MCF 10A (cell line): ENCODE results near the gene POU4F3. TPM values are rescaled to one million over a fixed set of nuclear protein-coding genes. Genes with fewer than 3 reads are reported as not detected.

Experiments
- BruUV-seq: library from RNA; stranded (reverse); fragments of 400-500 nt; replicated peaks from 2 replicates; lab custom pipeline; 2021; lab: Mats Ljungman, UMichigan
- CTCF ChIA-PET: fragments of 300-600 bp; sonication (Branson Sonifier 250); formaldehyde crosslinking; extraction: SDS; loops from one replicate; lab custom pipeline; 2021; ENCODE audit warnings: antibody characterized with exemption, inconsistent platforms; lab: Yijun Ruan, JAX
- POLR2A ChIA-PET: fragments of 300-600, 350-650 bp; sonication (Branson Sonifier 250); formaldehyde crosslinking; extraction: SDS; loops from one replicate; lab custom pipeline; 2020; ENCODE audit warnings: antibody characterized with exemption, inconsistent platforms; lab: Yijun Ruan, JAX
- DNase-seq: peaks from one replicate; pipeline ENCODE4 v3.0.0-alpha.2; 2018; ENCODE audit not compliant: unreplicated experiment
- H3K27ac Mint-ChIP-seq: one replicate; pipeline ENCODE4 v1.8.0; 2022; ENCODE audit warnings: mild to moderate bottlenecking, low read depth, mixed read lengths; ENCODE audit not compliant: unreplicated experiment
- H3K27me3 Mint-ChIP-seq: one replicate; pipeline ENCODE4 v1.8.0; 2022; ENCODE audit warnings: mixed read lengths; ENCODE audit not compliant: insufficient read depth, unreplicated experiment
- H3K36me3 Mint-ChIP-seq: one replicate; pipeline ENCODE4 v1.8.0; 2022; ENCODE audit warnings: mild to moderate bottlenecking, moderate library complexity, mixed read lengths; ENCODE audit not compliant: insufficient read depth, unreplicated experiment
- H3K4me1 Mint-ChIP-seq: one replicate; pipeline ENCODE4 v1.8.0; 2022; ENCODE audit warnings: mixed read lengths; ENCODE audit not compliant: insufficient read depth, unreplicated experiment
- H3K4me3 Mint-ChIP-seq: one replicate; pipeline ENCODE4 v1.8.0; 2022; ENCODE audit warnings: mild to moderate bottlenecking, moderate library complexity, mixed read lengths; ENCODE audit not compliant: unreplicated experiment
- H3K9me3 Mint-ChIP-seq: one replicate; pipeline ENCODE4 v1.8.0; 2022; ENCODE audit warnings: mixed read lengths; ENCODE audit not compliant: unreplicated experiment
- intact Hi-C: fragments of 100-400 bp; cut with micrococcal nuclease; formaldehyde crosslinking; loops from 2 replicates; pipeline ENCODE4 v1.14.1; 2022
- total RNA-seq: library from RNA; stranded (reverse); gene quantifications from 2 replicates; pipeline ENCODE4 v1.2.3, GENCODE V29; 2022
- TF ChIP-seq, protein P1 (sequence below): fragments of 200-600 bp; IDR thresholded peaks from one replicate; pipeline ENCODE4 v1.8.0; 2022; ENCODE audit warnings: antibody characterized with exemption, mild to moderate bottlenecking; ENCODE audit not compliant: unreplicated experiment

The POU4F3 gene
- total RNA-seq, 1 experiment from 2014 or later = 0.16 TPM

DNA sequence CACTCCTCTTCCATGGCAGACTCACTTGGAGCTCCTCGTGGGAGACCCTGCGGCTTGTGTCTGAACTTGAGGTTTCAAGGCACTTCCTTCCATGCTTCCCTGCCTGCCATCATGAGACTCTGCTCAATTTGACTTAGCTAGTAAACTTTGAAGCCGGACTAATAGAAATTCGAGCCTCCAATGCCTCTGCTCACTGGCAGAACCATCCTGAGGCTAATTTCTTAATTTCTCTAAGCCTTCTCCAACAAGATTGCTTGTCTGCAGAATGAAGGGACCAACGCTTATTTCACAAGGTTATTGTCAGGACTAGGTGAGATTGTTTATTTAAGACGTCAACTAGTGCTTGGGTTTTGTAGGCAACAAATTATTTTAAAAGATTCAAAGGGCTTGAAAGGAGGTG, 3.2 kb downstream of the POU4F3 start:
- no peaks in the 10 kb centered on the region for H3K36me3 Mint-ChIP-seq
- DNase-seq = no peak
- H3K27me3 Mint-ChIP-seq = peaks cover 100% of the 10 kb centered on the region
- intact Hi-C loops = no loop called here
- H3K4me1 Mint-ChIP-seq = no peaks in the 10 kb centered on the region
- H3K27ac Mint-ChIP-seq = no peak overlapping the region
- no peaks in the 10 kb centered on the region for H3K9me3 Mint-ChIP-seq
- no peak overlapping the region for H3K4me3 Mint-ChIP-seq
- CTCF ChIA-PET = interaction anchor here (0.7 kb wide), 1 partner anchor 182 kb away, joined by 3 read pairs; no protein-coding TSS in a partner anchor
- no TSS peak for BruUV-seq
- TF ChIP-seq, protein P1, sequence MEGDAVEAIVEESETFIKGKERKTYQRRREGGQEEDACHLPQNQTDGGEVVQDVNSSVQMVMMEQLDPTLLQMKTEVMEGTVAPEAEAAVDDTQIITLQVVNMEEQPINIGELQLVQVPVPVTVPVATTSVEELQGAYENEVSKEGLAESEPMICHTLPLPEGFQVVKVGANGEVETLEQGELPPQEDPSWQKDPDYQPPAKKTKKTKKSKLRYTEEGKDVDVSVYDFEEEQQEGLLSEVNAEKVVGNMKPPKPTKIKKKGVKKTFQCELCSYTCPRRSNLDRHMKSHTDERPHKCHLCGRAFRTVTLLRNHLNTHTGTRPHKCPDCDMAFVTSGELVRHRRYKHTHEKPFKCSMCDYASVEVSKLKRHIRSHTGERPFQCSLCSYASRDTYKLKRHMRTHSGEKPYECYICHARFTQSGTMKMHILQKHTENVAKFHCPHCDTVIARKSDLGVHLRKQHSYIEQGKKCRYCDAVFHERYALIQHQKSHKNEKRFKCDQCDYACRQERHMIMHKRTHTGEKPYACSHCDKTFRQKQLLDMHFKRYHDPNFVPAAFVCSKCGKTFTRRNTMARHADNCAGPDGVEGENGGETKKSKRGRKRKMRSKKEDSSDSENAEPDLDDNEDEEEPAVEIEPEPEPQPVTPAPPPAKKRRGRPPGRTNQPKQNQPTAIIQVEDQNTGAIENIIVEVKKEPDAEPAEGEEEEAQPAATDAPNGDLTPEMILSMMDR = no peak
- POLR2A ChIA-PET = no interaction called here

DNA sequence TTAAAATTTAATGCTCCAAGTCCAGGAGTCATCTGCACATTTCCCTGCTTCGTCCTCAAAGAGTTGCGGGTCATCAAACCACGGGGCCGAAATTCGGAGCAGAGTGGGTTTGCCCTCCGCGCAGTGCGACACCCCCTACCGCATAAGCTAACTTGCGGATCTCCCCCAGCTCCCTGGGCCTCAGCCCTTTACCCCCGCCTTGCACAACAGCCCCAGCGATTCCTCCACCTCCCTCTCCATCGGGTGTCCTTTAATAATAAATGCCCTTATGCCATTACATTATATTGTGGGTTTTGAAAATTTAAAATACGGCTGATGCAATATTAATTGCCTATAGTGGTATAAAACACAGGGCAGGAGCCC, 3.9 kb downstream of the POU4F3 start:
- Mint-ChIP-seq H3K27ac (no peak overlapping the region), H3K36me3 (no peaks in the 10 kb centered on the region), H3K9me3 (no peaks in the 10 kb centered on the region), H3K27me3 (peaks cover 98% of the 10 kb centered on the region), H3K4me3 (no peak overlapping the region), H3K4me1 (no peaks in the 10 kb centered on the region)
- no TSS peak for BruUV-seq
- TF ChIP-seq, protein P1 = no peak
- ChIA-PET CTCF (no interaction called here), POLR2A (no interaction called here)
- intact Hi-C loops = no loop called here
- DNase-seq = no peak

DNA sequence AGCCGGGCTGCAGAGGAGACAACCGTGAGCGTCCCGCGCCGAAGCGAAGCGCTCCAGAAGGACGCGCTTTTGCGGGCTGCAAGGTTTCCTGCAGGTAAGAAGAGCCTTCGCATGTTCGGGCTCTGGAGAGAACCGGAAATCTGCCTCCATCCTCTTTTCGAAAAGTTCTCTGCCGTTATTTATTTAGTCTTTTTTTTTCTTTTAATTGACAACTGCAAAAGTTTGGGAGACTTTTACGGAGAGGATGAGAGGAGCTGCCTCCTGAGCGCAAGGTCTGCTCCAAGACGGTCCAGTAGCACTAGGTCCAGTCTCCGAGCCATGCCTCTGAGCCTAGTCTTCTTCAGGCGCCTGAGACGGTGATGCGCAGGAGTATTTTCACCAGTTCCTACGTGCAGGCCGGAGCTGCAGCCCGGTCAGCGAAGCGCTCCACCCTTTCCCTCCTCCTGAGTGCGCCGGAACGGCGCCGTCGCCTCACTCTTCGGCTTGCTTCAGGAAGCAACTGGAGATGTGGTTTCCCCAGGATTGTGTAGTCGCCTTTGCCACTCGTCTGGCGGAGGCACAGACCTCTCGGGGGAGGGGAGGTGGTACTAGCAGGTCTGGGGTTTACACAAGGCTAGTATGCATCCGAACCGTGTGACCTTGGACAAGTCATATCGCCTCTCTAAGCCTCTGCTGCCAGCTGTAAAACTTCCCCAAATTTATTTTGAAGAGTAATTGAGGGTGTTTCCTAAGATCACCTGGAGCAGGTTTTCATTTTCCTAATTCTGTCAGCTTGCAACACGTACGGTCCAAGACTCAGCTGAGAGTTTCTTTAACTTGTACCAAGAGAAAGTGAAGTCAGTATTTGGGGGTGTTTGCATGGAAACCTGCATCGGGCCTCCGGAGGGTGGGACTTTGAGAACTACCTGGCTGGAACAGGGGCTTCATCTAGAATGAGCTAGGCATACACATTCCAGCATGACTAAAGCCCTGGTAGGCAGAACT, 4.5 kb downstream of the POU4F3 start:
- POLR2A ChIA-PET = interaction anchor here (0.6 kb wide), 1 partner anchor 160 kb away, joined by 3 read pairs; no protein-coding TSS in a partner anchor
- intact Hi-C loops = no loop called here

More for the DNA sequence above, 4.5 kb downstream of the POU4F3 start:
- Mint-ChIP-seq H3K4me3 (no peak overlapping the region), H3K4me1 (no peaks in the 10 kb centered on the region), H3K27me3 (peaks cover 91% of the 10 kb centered on the region), H3K36me3 (no peaks in the 10 kb centered on the region), H3K9me3 (no peaks in the 10 kb centered on the region), H3K27ac (no peak overlapping the region)
- no TSS peak for BruUV-seq
- TF ChIP-seq, protein P1 = no peak
- DNase-seq = no peak
- CTCF ChIA-PET = interaction anchor here (0.6 kb wide), 1 partner anchor 846 kb away, joined by 3 read pairs; no protein-coding TSS in a partner anchor
